Psoas muscle (tissue), 8 donors: ENCODE measurements around the gene ZNF587B. TPM values are rescaled to one million over a fixed set of nuclear protein-coding genes. Genes with fewer than 3 reads are reported as not detected.
A peak's percentile ranks its signal among the peaks of the same experiment; 100 is the strongest.
"Not testable (repeated sequence)": the region's sequence is repeated elsewhere in the genome, so short reads cannot be mapped to it uniquely, and the experiment has no call there.

Experiments
- ATAC-seq, 4 donors: fragments of 200-7000 bp; cut with Tn5 transposase; one replicate each; pipeline ENCODE4 v1.9.1; 2020; ENCODE audit warnings: moderate library complexity in 3 of 4, mild to moderate bottlenecking in 2 of 4
- DNase-seq, 2 donors: peaks; one replicate each; pipeline ENCODE4 v3.0.0-alpha.2; 2020
- H3K27ac ChIP-seq: fragments of 200-600 bp; one replicate; pipeline ENCODE4 v1.8.0; 2022
- H3K27me3 ChIP-seq, 3 donors: fragments of 200-600 bp in 1 of 3; one replicate each; pipeline versions ENCODE4 v1.6.1 to v1.8.0; 2013 to 2022; ENCODE audit warnings: low read length in 2 of 3, mild to moderate bottlenecking in 2 of 3, moderate library complexity in 1 of 3; ENCODE audit not compliant: insufficient read depth in 3 of 3
- H3K36me3 ChIP-seq, 2 donors: fragments of 200-600 bp in 1 of 2; one replicate each; pipeline versions ENCODE4 v1.6.1 to v1.8.0; 2013 to 2022; ENCODE audit warnings: low read depth in 1 of 2, mild to moderate bottlenecking in 1 of 2, moderate library complexity in 1 of 2; ENCODE audit not compliant: insufficient read depth in 1 of 2
- H3K4me1 ChIP-seq: fragments of 200-600 bp; one replicate; pipeline ENCODE4 v1.8.0; 2022
- H3K4me3 ChIP-seq: fragments of 200-600 bp; one replicate; pipeline ENCODE4 v1.8.0; 2022; ENCODE audit warnings: mild to moderate bottlenecking
- H3K9me3 ChIP-seq: fragments of 200-600 bp; one replicate; pipeline ENCODE4 v1.8.0; 2022
- CTCF ChIP-seq: fragments of 200-600 bp; IDR thresholded peaks from one replicate; pipeline ENCODE4 v1.8.0; 2022; ENCODE audit warnings: antibody characterized with exemption
- WGBS, 3 donors: extraction: QIAGEN DNeasy Blood & Tissue Kit; methylation state at CpG; one replicate each; pipeline versions ENCODE4 v1.1.6 to v1.1.7; 2013; 5-methylcytosine and 5-hydroxymethylcytosine counted together
- intact Hi-C, 2 donors: fragments of 100-400 bp; cut with DNase I; formaldehyde crosslinking; loops; one replicate each; pipeline versions ENCODE4 v1.11.0 to v1.14.2; 2022
- polyA plus RNA-seq, 3 donors: library from polyadenylated mRNA; stranded (reverse); fragments of 200-250 nt; gene quantifications; one replicate each; pipeline ENCODE4 v1.2.3, GENCODE V29; 2013
- total RNA-seq, 4 donors: library from RNA; stranded (reverse); fragmentation: NEBNext Ultra II Directional in 2 of 4; extraction: Animal tissue kit (Norgen Biotek cat#: 25700) in 2 of 4; gene quantifications; one replicate each; pipeline versions ENCODE4 v1.2.1 to v1.2.4, GENCODE V29; 2021 to 2023
- donor health status: healthy with polysubstance abuse.
- donor health status: DM: no; HTN: no; CAD: no; lungs with moderate emphysema.
- donor health status: Bipolar disorder and iron deficiency.
- donor health status: healthy.
- donor health status: DM: yes; HTN: yes; CAD: no.
- donor health status: DM: no; HTN: no; CAD: no.
- donor health status: DM: no; HTN: no; CAD: no.
- donor health status: DM: yes; HTN: yes; CAD: no.

Gene ZNF587B
- total and polyA plus RNA-seq, 7 donors = 1.4 to 7.9 (median 5.8) TPM

- intact Hi-C loops = no loop called here
- DNase-seq = no peak
- Histone ChIP-seq H3K4me3 (no peak overlapping the region), H3K9me3 (no peaks in the 10 kb centered on the region), H3K4me1 (peaks cover 20% of the 10 kb centered on the region), H3K27me3 (no peaks in the 10 kb centered on the region), H3K27ac (no peak overlapping the region), H3K36me3 (peaks cover 0 to 5% of the 10 kb centered on the region in 2 donors)
- 94 to 96% (median 96%) methylated on average over 14 of the region's 14 CpGs for WGBS, 3 donors
- no peak for ATAC-seq
- TF ChIP-seq CTCF = no peak
These were observed 12.1 kb upstream of the ZNF587B start for GRCh38 chr19:57817976-57818375.

GRCh38 chr19:57818378-57818777 is 11.7 kb upstream of the ZNF587B start:
- intact Hi-C loops = no loop called here
- no peak for ATAC-seq

GRCh38 chr19:57819475-57820148 is 10.5 kb upstream of the ZNF587B start:
- DNase-seq (peak; percentile 80 to 86), ATAC-seq (peak; percentile 81 to 87 (median 84))
- H3K27me3 ChIP-seq = no peaks in the 10 kb centered on the region
- H3K9me3 ChIP-seq = no peaks in the 10 kb centered on the region
- peaks cover 0 to 10% of the 10 kb centered on the region in 2 donors for H3K36me3 ChIP-seq
- H3K4me3 ChIP-seq = peak overlapping the region; percentile 92
- WGBS, 3 donors = 0 to 1% (median 0%) methylated on average over 44 of the region's 44 CpGs
- H3K27ac ChIP-seq = peak overlapping the region; percentile 86
- intact Hi-C loops = no loop called here
- no peak for TF ChIP-seq CTCF
- peaks cover 12% of the 10 kb centered on the region for H3K4me1 ChIP-seq

More at GRCh38 chr19:57818378-57818777, 11.7 kb upstream of the ZNF587B start:
- Histone ChIP-seq H3K4me1 (peaks cover 19% of the 10 kb centered on the region), H3K4me3 (no peak overlapping the region), H3K36me3 (peaks cover 0 to 5% of the 10 kb centered on the region in 2 donors), H3K27ac (no peak overlapping the region), H3K9me3 (no peaks in the 10 kb centered on the region), H3K27me3 (no peaks in the 10 kb centered on the region)
- DNase-seq = no peak
- WGBS, 3 donors = 86 to 93% (median 91%) methylated on average over 7 of the region's 7 CpGs
- TF ChIP-seq CTCF = no peak

GRCh38 chr19:57820599-57820998 is 9.5 kb upstream of the ZNF587B start:
- Histone ChIP-seq H3K9me3 (no peaks in the 10 kb centered on the region), H3K4me1 (peaks cover 12% of the 10 kb centered on the region), H3K36me3 (peaks cover 0 to 17% of the 10 kb centered on the region in 2 donors), H3K4me3 (peak overlapping the region; percentile 92), H3K27me3 (no peaks in the 10 kb centered on the region), H3K27ac (peak overlapping the region; percentile 86)
- 78 to 82% (median 80%) methylated on average over 6 of the region's 6 CpGs for WGBS, 3 donors
- TF ChIP-seq CTCF = no peak
- DNase-seq = no peak
- no peak for ATAC-seq
- intact Hi-C loops = no loop called here

GRCh38 chr19:57821095-57821494 is 9.0 kb upstream of the ZNF587B start:
- H3K27ac ChIP-seq, intact Hi-C loops, ATAC-seq, H3K4me3 ChIP-seq, DNase-seq, H3K27me3 ChIP-seq, H3K9me3 ChIP-seq: not testable (repeated sequence)
- 72 to 88% (median 84%) methylated on average over 2 of the region's 3 CpGs for WGBS, 3 donors
- H3K36me3 ChIP-seq = peaks cover 0 to 17% of the 10 kb centered on the region in 2 donors
- H3K4me1 ChIP-seq = peaks cover 12% of the 10 kb centered on the region

GRCh38 chr19:57821501-57821900 is 8.6 kb upstream of the ZNF587B start:
- peaks cover 12% of the 10 kb centered on the region for H3K4me1 ChIP-seq
- DNase-seq, intact Hi-C loops, H3K27ac ChIP-seq, ATAC-seq, H3K27me3 ChIP-seq, H3K9me3 ChIP-seq, H3K4me3 ChIP-seq: not testable (repeated sequence)
- 100% methylated on average over 3 of the region's 3 CpGs for WGBS, 3 donors
- peaks cover 0 to 17% of the 10 kb centered on the region in 2 donors for H3K36me3 ChIP-seq

GRCh38 chr19:57823155-57823554 is 6.9 kb upstream of the ZNF587B start:
- 40 to 71% (median 52%) methylated on average over 2 of the region's 2 CpGs for WGBS, 3 donors
- H3K27me3 ChIP-seq, H3K9me3 ChIP-seq, intact Hi-C loops, H3K4me3 ChIP-seq, ATAC-seq, DNase-seq: not testable (repeated sequence)
- peak overlapping the region; percentile 9 for H3K27ac ChIP-seq
- peaks cover 0 to 17% of the 10 kb centered on the region in 2 donors for H3K36me3 ChIP-seq
- H3K4me1 ChIP-seq = peaks cover 12% of the 10 kb centered on the region

GRCh38 chr19:57823608-57824007 is 6.5 kb upstream of the ZNF587B start:
- peak overlapping the region; percentile 9 for H3K27ac ChIP-seq
- DNase-seq, H3K27me3 ChIP-seq, H3K9me3 ChIP-seq, ATAC-seq, H3K4me3 ChIP-seq, intact Hi-C loops: not testable (repeated sequence)
- peaks cover 0 to 17% of the 10 kb centered on the region in 2 donors for H3K36me3 ChIP-seq
- peaks cover 12% of the 10 kb centered on the region for H3K4me1 ChIP-seq
- 77 to 90% (median 89%) methylated on average over 4 of the region's 4 CpGs for WGBS, 3 donors
